Measurements from ENCODE around the gene POLR1D. TPM values are rescaled to one million over a fixed set of nuclear protein-coding genes. Genes with fewer than 3 reads are reported as not detected.

Gene POLR1D
- total RNA-seq, result 63.8 and 86.0 TPM in 2 replicates

GRCh38 chr13:27621366-27622101, at the start of gene POLR1D:
TSS of gene POLR1D (plus strand) at chr13:27621892. CDS start at chr13:27621984, 92 bp downstream.

GRCh38 chr13:27620377-27621115, 1.1 kb upstream of the POLR1D start, which contains the start of gene LNX2:
TSS of gene LNX2 (minus strand) at chr13:27620529. CDS start at chr13:27581703, 38,826 bp downstream.

Other genes starting within 250 kb of the POLR1D start
- 92.5 and 135 TPM in 2 replicates for gene GTF3A, start 197.3 kb upstream of the POLR1D start, total RNA-seq
- gene MTIF3, start 171.3 kb upstream of the POLR1D start, total RNA-seq, result 70.8 and 77.7 TPM in 2 replicates
- gene LNX2, start 1.4 kb upstream of the POLR1D start, total RNA-seq, result 4.0 and 6.0 TPM in 2 replicates
- gene GSX1, start 170.6 kb downstream of the POLR1D start, total RNA-seq, result not detected in 2 replicates

All from smooth muscle cell of trachea (primary cell).